GM12864 (cell line): Measurements from ENCODE around the gene SPIRE1.

Experiments
- DNase-seq: peaks from one replicate; pipeline ENCODE4 v3.0.0-alpha.2; 2011; ENCODE audit warnings: low read depth
- H3K4me3 ChIP-seq: 2 replicates; pipeline ENCODE4 v1.5.1; 2011; ENCODE audit warnings: mild to moderate bottlenecking, low read depth, low read length, control low read depth
- CTCF ChIP-seq: IDR thresholded peaks from 2 replicates; pipeline ENCODE4 v1.5.1; 2011; ENCODE audit warnings: low read depth, mild to moderate bottlenecking, moderate library complexity, low read length, control low read depth, inconsistent platforms; ENCODE audit errors: missing control alignments

The SPIRE1 gene

GRCh38 chr18:12410081-12410481 is 247.8 kb downstream of the SPIRE1 start:
- no peak for DNase-seq
- no peak for TF ChIP-seq CTCF
- no peak overlapping the region for H3K4me3 ChIP-seq

- no peak for TF ChIP-seq CTCF
- H3K4me3 ChIP-seq = no peak overlapping the region
- DNase-seq = no peak
These were observed 248.4 kb downstream of the SPIRE1 start for GRCh38 chr18:12409469-12409868.

- H3K4me3 ChIP-seq = peak overlapping the region; percentile 61
- DNase-seq = no peak
- no peak for TF ChIP-seq CTCF
These were observed 249.5 kb downstream of the SPIRE1 start for GRCh38 chr18:12408247-12408869.

- no peak for DNase-seq
- no peak overlapping the region for H3K4me3 ChIP-seq
- no peak for TF ChIP-seq CTCF
These were observed 251.4 kb downstream of the SPIRE1 start for GRCh38 chr18:12406371-12407111.

- DNase-seq = no peak
- H3K4me3 ChIP-seq = no peak overlapping the region
- TF ChIP-seq CTCF = no peak
These were observed 252.8 kb downstream of the SPIRE1 start for GRCh38 chr18:12405066-12405465.

GRCh38 chr18:12403601-12404506 is 254.1 kb downstream of the SPIRE1 start:
- DNase-seq = no peak
- no peak overlapping the region for H3K4me3 ChIP-seq
- no peak for TF ChIP-seq CTCF
